Activated CD4-positive, alpha-beta T cell treated with anti-CD3 and anti-CD28 coated beads for 24 hours (primary cell): ENCODE data around the gene NOD2.

Source experiments
- DNase-seq, 2 donors: peaks; one replicate each; pipeline ENCODE4 v3.0.0-alpha.2; 2020; ENCODE audit warnings: low read depth in 2 of 2

The NOD2 gene

DNA sequence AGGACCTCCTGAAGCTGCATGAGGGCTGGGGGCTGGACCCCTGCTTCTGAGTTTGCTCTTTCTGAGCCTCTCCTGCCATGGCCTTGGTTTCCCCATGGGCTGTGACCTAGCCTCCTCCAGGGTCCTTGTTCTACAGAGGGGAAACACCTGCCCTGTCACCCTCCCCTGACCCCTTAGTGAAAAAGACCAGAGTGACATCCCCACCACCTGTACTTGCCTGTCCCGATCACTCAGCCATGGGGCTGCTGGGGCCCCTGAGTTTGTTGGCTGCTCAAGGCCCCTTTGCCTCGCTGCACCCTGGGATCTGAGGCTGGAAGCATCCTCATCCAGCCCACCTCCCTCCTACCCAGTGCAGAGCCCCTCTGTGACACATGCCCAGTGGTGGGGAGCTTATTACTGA lies 800 bp downstream of the NOD2 start:
- DNase-seq: no peak

DNA sequence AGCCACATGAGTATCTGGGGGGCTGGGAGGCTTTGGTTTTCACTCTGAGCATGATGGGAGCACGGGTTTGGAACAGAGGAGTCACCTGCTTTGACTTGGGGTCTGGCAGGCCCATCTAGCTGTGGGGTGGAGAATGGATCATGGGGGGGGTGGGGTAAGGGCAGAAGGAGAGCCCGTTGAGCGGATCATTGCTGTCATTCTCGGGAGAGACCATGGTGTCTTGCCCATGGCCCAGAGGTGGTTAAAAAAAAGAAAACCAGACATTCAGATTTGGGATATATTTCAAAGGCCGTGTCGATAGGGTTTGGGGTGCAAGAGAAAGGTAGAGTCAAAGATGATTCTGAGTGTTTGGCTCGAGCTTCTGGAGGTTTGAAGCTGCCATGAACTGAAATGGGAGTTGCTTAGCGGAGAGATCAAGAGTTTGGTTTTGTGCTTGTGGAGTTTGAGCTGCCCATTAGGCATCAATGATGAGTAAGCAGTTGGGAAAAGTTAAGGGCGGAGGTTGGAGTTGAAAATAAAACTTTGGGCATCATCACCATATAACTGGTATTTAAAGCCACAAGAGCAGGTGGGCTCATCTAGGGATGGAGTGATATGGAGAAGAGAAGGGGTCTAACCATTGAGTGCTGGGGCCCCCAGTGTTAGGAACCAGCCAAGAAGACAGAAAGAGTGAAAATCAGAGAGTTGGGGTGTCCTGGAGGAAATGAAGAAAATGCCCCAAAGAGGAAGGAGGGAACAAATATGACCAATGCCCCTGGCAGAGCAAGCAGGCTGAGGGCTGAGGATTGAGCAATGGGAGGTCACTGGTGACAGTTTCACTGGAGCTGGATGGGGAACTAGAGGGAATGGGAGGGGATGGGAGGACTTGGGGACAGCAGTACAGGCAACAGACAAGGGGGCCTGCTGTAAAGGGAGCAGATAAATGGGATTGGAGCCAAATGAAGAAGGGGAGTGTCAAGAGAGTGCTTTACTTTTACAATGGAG lies 1.9 kb downstream of the NOD2 start:
- DNase-seq: no peak

DNA sequence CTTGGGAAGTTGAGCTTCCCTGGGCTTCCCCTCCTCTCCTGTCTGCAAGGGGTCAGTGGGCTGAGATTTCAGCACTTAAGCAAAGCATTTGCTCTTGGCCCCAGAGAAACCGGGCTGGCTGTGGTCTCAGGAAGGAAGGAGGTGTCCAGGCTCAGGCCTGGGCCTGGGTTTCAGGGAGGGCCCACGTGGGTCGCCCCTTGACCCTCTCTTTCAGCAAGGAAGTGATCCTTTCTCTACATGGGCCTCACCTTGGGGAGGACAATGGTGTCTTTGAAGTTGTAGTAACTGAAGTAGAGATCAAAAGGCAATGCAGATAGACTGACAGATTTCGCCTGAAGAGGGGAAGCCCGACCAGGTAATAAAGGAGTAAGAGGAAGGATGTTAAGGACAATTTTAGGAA lies 2.7 kb downstream of the NOD2 start:
- no peak for DNase-seq

DNA sequence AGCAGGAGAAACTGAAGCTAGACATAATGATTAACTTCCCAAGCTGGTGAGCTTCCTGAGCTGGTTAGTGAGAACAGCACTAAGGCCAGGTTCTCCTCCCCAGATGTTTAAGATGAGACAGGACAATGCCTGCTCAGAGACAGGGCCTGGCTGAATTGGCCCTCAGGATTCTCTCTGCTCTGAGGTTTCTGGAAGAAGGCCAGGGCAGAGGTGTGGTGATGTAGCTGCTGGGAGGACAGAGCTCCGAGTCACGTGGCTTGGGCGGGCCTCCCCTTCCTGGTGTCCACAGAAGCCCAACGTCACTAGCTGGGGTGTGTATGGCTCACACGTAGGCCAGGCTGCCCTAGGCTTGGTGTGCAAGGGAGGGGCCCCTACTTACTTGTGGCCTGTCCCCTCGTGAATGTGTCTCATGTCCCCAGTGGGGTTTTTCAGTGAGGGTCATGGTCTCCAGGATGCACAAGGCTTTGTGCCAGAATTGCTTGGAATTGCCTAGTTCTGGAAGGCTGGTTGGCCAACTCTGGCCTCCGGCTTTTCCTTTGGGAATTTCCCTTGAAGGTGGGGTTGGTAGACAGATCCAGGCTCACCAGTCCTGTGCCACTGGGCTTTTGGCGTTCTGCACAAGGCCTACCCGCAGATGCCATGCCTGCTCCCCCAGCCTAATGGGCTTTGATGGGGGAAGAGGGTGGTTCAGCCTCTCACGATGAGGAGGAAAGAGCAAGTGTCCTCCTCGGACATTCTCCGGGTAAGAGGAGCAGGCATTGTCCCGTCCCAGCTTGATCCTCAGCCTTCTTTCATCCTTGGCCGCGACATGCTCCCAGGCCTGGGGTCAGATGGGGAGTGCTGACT lies 3.4 kb downstream of the NOD2 start:
- no peak for DNase-seq

DNA sequence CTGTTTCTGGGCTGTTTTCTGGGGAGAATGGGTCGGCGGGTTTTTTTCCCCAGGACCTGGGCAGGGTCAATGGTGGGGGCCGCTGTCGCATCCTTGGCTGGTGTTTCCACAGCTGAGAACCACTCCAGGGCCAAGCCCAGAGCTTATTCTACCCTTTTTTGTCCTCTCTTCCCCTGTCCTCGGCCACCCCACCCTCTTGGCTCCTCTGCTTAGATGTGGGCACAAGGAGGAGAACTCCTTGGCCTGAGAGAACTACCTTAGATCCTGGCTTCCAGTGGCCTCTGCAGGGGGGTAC lies 4.0 kb downstream of the NOD2 start:
- DNase-seq: no peak

DNA sequence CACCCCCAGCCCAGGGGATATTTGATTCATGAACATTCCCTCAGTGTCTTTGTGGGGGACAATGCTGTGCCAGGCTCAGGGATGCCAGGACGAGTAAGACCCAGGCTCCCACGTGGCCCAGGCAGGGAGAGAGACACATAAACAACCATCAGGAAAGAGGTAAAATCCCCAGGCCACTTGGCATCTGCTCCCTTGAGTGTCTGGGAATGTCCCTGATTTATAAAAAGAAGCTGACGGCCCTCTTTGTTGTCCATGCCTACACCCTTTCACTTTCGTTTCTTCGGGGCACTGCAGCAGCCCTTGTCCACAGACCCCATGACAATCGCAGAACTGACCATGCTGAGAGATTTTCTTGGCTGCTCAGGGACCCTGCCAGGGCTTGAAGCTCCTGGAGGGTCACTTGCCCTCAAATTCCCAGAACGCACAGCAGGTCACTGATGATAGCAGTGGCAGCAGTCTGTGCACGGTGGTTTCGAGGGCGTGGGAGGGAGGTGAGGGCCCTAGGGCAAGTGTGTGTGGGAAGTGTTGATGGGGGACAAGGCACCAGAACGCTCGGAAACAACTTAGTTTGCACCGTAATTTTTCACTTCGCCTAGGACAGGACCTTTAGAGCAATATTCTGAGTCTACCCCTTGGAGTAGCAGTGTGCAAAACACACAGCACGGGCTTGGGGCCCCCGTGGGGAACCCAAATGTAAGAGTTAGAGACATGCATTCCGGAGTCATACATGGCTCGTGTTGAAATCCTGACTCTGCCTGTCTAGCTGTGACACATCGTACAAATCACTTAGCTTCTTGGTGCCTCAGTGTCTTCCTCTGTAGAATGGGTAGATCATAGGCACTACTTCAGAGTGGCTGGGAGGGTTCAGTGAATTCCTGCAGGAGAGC lies 4.7 kb downstream of the NOD2 start:
- peak in 1 of 2 donors; percentile 59 for DNase-seq

DNA sequence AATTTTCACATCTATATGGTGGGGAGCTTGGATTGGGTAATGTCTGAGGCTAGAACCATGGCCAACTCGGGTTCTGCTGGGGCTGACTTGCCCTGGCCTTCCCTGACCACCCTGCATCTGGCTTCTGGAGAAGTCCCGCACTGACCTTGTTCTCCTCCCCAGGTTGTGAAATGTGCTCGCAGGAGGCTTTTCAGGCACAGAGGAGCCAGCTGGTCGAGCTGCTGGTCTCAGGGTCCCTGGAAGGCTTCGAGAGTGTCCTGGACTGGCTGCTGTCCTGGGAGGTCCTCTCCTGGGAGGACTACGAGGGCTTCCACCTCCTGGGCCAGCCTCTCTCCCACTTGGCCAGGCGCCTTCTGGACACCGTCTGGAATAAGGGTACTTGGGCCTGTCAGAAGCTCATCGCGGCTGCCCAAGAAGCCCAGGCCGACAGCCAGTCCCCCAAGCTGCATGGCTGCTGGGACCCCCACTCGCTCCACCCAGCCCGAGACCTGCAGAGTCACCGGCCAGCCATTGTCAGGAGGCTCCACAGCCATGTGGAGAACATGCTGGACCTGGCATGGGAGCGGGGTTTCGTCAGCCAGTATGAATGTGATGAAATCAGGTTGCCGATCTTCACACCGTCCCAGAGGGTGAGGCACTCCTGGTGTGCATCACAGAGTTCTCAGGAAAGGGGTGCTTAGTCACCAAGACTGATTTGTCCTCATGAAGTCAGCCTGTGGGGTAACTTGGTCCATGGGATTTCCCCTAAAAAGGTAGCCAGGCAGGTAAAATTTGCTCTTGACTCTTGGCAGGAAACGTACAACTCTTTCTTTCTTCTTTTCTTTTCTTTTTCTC lies 6.1 kb downstream of the NOD2 start:
- peak; percentile 55 for DNase-seq

DNA sequence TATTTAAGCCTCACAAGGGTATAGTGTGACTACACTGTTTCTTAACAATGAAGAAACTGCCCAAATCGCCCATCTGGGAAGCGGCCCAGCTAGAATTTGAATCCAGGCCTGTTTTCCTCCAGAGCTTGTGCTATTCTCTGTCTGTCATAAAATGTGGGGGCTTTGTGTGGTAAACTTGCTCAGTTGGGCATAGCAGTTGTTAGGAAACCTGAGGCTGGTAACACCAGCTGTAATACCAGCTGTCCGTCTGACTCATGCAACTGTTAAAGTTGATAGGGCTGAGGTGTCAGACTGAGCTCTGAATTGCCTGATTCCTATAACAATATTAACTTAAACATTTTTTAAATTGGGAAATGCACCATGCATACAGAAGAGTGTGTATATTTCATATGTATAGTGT lies 9.3 kb downstream of the NOD2 start:
- DNase-seq: no peak

DNA sequence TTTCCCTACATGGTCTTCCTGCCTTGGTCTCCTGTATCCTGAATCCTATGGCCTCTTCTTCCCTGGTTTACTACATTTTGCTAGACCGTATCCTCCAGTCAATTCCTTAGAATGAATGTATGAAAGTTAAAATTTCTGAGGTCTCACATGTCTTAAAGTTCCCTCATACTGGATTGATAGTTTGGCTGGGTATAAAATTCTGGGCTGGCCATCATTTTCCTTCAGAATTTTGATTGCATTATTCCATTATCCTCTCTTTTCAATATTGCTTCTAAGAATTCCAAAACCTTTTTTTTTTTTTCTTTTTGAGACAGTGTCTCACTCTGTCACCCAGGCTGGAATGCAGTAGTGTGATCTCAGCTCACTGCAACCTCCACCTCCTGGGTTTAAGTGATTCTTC lies 10.8 kb downstream of the NOD2 start:
- DNase-seq: no peak

DNA sequence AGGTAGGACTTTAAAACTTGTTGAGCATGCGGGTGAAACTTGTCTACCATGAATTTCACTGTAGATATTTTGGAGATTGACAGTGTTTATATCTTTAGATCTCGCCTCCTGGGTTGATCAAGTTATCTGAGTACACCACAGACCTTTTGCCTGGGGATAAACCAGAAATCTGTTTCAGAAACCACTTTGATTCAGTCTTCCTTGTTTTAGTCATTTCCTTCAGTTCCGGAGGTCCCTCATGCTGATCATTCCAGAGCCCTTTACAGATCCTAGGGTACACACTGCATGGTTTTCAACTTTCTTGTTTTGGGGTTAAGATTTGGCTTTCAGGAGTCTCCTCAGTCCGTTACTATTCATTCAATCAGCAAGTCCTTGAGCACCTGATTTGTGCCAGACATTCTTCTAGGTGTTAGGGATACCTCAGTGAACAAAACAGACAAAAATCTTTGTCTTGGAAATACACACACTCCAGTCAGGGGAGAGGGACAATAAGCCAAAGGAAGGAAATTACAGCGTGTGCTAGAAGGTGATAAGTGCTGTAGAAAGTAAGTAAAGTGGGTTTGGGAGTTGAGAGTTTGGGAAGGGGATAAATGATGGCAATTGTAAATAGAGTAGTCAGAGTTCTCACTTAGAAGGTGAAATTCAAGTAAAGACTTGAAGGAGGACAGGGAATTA lies 12.2 kb downstream of the NOD2 start:
- no peak for DNase-seq

DNA sequence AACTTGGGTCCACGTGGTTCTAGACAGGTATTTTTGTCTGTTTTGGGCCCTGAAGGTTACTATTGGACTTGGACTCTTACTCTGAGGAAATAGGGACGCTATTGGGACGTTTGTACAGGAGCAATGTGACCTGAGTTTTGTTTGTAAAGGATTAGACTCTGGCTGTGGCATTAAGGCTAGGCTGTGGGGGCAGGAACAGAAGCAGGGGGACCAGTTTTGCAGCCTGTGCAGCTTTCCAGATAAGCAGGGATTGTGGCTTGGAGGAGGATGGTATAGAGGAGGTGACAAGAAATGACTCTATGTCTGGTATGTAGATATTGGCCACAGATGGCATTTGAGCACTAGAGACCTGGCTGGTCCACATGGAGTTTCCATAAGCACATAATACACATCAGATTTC lies 12.8 kb downstream of the NOD2 start:
- DNase-seq: no peak

DNA sequence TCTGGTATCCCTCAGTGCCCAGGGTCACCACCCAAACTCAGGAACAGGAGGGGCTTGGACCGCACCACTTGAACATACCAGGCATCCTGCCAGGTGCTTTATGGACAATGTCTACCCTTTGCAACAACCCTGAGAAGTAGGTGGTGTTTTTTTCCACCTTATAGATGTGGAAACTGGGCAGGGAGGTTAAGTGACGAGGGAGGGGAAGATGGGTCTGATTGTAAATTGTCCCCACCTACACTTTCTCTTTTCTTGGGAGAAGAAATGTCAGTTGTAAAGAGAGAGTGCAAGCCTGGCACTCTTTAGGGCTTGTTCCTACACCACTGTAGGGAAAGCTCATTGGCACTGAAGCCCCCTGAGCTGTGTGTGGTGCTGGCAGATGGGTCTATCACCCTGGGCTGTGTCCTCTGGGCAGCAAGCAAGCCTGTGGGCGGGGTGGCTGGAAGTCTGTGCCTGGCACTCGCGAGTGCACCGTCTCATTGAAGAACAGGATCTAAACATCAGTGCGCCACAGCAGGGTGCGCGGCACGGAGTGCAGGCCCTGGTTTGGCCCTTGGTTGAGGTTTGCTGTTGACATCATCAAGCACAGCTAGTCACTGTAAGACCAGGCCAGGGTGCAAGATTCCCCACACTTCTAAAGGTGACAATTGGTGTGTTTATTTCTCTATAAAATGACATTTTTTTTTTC lies 15.1 kb downstream of the NOD2 start:
- DNase-seq: peak in 1 of 2 donors; percentile 33

DNA sequence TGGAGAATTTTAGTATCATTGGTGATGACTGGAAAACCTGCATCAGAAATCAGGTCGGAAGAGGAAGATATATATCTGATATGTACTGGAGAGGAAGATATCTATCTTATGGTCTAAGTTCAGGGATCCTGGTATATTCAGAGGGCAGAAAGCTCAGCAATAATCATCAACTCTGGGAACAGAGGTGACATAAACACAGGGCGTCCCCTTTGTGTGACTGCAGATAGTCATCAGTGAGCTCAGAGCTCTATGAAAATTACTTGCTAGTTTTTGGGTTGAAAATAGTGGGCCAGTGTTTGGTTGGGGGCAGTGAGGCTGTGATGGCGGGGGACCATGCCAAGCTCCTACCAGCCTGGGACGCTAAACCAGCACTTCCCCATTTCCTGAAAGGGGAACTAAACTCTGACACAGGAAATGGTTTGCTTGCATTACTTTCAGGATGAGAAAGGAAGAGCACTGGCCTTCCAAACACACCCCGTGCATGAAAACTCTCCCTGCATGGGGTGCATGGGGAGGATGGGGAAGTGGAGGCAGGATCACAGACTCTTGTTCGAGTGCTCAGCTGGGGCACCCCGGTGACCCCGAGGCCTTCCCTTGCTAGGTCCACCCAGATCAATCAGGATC lies 15.8 kb downstream of the NOD2 start:
- DNase-seq: no peak

DNA sequence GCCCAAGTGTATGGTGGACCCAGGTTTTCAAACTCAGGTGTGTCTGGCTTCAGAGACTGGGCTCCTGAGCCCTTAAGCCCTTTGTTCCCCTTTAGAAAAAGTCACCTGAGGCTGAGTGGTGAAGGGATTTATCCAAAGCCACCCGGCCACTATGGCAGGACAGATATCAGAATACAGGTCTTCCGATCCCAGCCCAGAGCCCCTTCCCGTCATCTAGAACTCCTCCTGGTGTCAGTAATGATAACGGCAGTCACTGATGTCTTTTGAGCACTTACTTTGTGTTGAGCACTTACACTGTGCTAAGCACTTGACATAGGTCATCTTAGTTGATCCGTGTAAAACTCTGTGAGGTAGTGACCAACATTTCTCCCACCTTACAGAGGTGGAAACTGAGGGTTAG lies 16.6 kb downstream of the NOD2 start:
- no peak for DNase-seq

DNA sequence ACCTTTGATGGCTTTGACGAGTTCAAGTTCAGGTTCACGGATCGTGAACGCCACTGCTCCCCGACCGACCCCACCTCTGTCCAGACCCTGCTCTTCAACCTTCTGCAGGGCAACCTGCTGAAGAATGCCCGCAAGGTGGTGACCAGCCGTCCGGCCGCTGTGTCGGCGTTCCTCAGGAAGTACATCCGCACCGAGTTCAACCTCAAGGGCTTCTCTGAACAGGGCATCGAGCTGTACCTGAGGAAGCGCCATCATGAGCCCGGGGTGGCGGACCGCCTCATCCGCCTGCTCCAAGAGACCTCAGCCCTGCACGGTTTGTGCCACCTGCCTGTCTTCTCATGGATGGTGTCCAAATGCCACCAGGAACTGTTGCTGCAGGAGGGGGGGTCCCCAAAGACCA lies 17.6 kb downstream of the NOD2 start:
- DNase-seq: no peak

DNA sequence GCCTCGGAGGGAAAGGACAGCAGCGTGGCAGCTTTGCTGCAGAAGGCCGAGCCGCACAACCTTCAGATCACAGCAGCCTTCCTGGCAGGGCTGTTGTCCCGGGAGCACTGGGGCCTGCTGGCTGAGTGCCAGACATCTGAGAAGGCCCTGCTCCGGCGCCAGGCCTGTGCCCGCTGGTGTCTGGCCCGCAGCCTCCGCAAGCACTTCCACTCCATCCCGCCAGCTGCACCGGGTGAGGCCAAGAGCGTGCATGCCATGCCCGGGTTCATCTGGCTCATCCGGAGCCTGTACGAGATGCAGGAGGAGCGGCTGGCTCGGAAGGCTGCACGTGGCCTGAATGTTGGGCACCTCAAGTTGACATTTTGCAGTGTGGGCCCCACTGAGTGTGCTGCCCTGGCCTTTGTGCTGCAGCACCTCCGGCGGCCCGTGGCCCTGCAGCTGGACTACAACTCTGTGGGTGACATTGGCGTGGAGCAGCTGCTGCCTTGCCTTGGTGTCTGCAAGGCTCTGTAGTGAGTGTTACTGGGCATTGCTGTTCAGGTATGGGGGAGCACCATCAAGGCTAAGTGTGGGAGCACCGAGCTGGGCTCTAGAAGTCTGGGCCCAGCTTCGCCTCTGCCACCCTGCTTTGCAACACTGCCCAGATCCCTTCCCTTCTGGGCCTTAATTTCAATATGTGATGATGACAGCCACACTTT lies 18.6 kb downstream of the NOD2 start:
- DNase-seq: no peak

DNA sequence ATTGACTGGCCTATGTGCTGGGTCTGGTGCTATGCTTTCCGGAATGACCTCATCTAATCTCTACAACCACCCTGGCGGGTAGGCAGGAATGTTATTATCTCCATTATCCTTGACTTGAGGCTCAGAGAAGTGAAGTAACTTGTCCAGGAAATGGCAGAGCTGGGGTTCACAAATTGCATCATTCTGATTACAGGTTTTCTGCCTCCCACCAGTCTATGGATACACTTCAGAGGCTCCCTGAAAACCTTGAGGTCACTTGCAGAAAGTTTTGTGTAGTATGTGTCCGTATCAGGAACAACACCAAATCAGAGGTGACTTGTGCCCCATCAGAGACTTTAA lies 19.1 kb downstream of the NOD2 start:
- DNase-seq: no peak

DNA sequence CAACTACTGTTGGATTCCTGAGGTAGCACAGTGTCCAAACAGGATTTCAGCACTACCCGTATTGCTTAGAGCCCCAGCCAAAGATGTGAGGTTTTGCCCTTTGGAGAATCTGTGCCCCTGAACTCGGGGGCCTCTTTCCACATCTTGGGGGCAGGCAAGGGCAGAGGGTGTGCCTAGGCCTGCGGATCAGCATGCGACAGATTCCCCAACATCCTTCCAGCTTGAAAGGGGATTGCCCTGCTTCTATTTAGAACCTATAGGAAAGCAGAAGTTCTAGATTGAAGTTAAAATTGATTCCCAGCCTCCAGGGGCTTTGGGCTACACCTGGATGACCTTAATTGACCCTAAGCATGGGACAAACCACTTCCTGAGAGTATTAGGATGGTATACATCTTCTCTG lies 19.6 kb downstream of the NOD2 start:
- DNase-seq: no peak

DNA sequence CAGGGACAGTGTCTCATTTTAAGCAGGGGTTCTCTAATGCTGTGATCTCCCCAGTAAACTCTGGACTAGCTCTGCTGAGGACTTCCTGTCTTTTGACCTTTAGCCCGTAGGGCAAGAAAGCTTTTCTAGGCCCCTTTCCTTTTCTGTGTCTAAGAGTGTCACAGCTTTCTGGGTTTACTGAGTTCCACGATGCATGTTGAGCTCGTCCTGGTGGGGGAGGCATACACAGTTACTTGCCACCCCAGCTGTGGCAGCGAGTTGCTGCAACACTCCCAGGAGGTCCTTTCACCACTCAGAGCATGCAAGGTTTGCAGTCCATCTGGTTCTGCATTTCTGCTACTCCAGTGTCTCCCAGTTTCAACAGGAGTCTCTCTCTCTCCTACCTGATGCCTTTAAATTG lies 23.7 kb downstream of the NOD2 start:
- no peak for DNase-seq
